WTC11 (cell line): Measurements from ENCODE around the gene HMGCL. TPM values are rescaled to one million over a fixed set of nuclear protein-coding genes. Genes with fewer than 3 reads are reported as not detected.
"Not testable (repeated sequence)": the region's sequence is repeated elsewhere in the genome, so short reads cannot be mapped to it uniquely, and the experiment has no call there.

Experiments used
- ATAC-seq: fragments of 200-7000 bp; cut with Tn5 transposase; 2 replicates; pipeline ENCODE4 v1.10.0; 2021; ENCODE audit warnings: mild to moderate bottlenecking, moderate library complexity
- CTCF ChIA-PET: fragments of 300-600 bp; sonication (Branson Sonifier 250); formaldehyde crosslinking; loops from one replicate; lab custom pipeline; 2021; ENCODE audit warnings: antibody characterized with exemption; lab: Charles Lee
- POLR2A ChIA-PET: fragments of 350-600 bp; sonication (Branson Sonifier 250); formaldehyde crosslinking; loops from one replicate; lab custom pipeline; 2021; ENCODE audit warnings: antibody characterized with exemption; lab: Charles Lee
- DNase-seq: peaks from one replicate; pipeline ENCODE4 v3.0.0; 2021; ENCODE audit warnings: low spot score
- H3K27ac Mint-ChIP-seq: 2 replicates; pipeline ENCODE4 v1.8.0; 2021; ENCODE audit warnings: mixed read lengths
- H3K27me3 Mint-ChIP-seq: 2 replicates; pipeline ENCODE4 v1.8.0; 2021; ENCODE audit warnings: low read depth, mild to moderate bottlenecking, moderate library complexity, mixed read lengths
- H3K36me3 Mint-ChIP-seq: 2 replicates; pipeline ENCODE4 v1.8.0; 2021; ENCODE audit warnings: mixed read lengths
- H3K4me1 Mint-ChIP-seq: 2 replicates; pipeline ENCODE4 v1.8.0; 2022; ENCODE audit warnings: mixed read lengths
- H3K4me3 Mint-ChIP-seq: 2 replicates; pipeline ENCODE4 v1.8.0; 2021; ENCODE audit warnings: mild to moderate bottlenecking, moderate library complexity, mixed read lengths
- H3K9me3 Mint-ChIP-seq: 2 replicates; pipeline ENCODE4 v1.8.0; 2021; ENCODE audit warnings: mixed read lengths
- CREB1 ChIP-seq: sonication (generic); formaldehyde crosslinking; IDR thresholded peaks from 2 replicates; pipeline ENCODE4 v1.8.0; 2023; ENCODE audit warnings: mild to moderate bottlenecking, missing genetic modification reagents
- E2F5 ChIP-seq: sonication (generic); formaldehyde crosslinking; IDR thresholded peaks from 2 replicates; pipeline ENCODE4 v1.8.1; 2022; ENCODE audit warnings: mild to moderate bottlenecking, moderate library complexity, missing genetic modification reagents
- ESRRA ChIP-seq: sonication (generic); formaldehyde crosslinking; IDR thresholded peaks from 2 replicates; pipeline ENCODE4 v1.8.1; 2022; ENCODE audit warnings: mild to moderate bottlenecking, missing genetic modification reagents, borderline replicate concordance
- GRHL2 ChIP-seq: fragments of 250-450 bp; sonication (Bioruptor Pico); IDR thresholded peaks from 2 replicates; pipeline ENCODE4 v1.8.0; 2022; ENCODE audit warnings: mild to moderate bottlenecking, moderate library complexity; ENCODE audit not compliant: insufficient replicate concordance, severe bottlenecking
- MYBL2 ChIP-seq: sonication (generic); formaldehyde crosslinking; IDR thresholded peaks from 2 replicates; pipeline ENCODE4 v1.8.1; 2023; ENCODE audit warnings: mild to moderate bottlenecking, moderate library complexity, missing genetic modification reagents
- RELA ChIP-seq: sonication (generic); formaldehyde crosslinking; IDR thresholded peaks from 2 replicates; pipeline ENCODE4 v1.8.1; 2022; ENCODE audit warnings: missing genetic modification reagents, mild to moderate bottlenecking, borderline replicate concordance
- RORB ChIP-seq: fragments of 250-450 bp; sonication (Bioruptor Pico); IDR thresholded peaks from 2 replicates; pipeline ENCODE4 v1.9.0; 2021; ENCODE audit warnings: mild to moderate bottlenecking
- SOX15 ChIP-seq: fragments of 250-450 bp; sonication (Bioruptor Pico); IDR thresholded peaks from 2 replicates; pipeline ENCODE4 v1.9.0; 2021; ENCODE audit warnings: mild to moderate bottlenecking
- ZNF671 ChIP-seq: fragments of 250-450 bp; sonication (Bioruptor Pico); IDR thresholded peaks from 2 replicates; pipeline ENCODE4 v1.8.0; 2021; ENCODE audit warnings: mild to moderate bottlenecking
- total RNA-seq: library from RNA; stranded (reverse); gene quantifications from 3 replicates; pipeline ENCODE4 v1.2.3, GENCODE V29; 2021
- TF ChIP-seq, protein P1 (sequence below): sonication (generic); formaldehyde crosslinking; IDR thresholded peaks from 2 replicates; pipeline ENCODE4 v1.8.0; 2022; ENCODE audit warnings: mild to moderate bottlenecking, missing genetic modification reagents
- TF ChIP-seq, protein P2 (sequence below): sonication (generic); formaldehyde crosslinking; IDR thresholded peaks from 2 replicates; pipeline ENCODE4 v1.8.1; 2023; ENCODE audit warnings: mild to moderate bottlenecking, moderate library complexity, missing genetic modification reagents
- TF ChIP-seq, protein P3 (sequence below): sonication (generic); formaldehyde crosslinking; IDR thresholded peaks from 2 replicates; pipeline ENCODE4 v1.8.1; 2023; ENCODE audit warnings: mild to moderate bottlenecking, missing genetic modification reagents
- TF ChIP-seq, protein P4 (sequence below): sonication (generic); formaldehyde crosslinking; IDR thresholded peaks from 2 replicates; pipeline ENCODE4 v1.8.0; 2022; ENCODE audit warnings: missing genetic modification reagents
- TF ChIP-seq, protein P5 (sequence below): fragments of 250-450 bp; sonication (Bioruptor Pico); IDR thresholded peaks from 2 replicates; pipeline ENCODE4 v1.9.0; 2021; ENCODE audit warnings: mild to moderate bottlenecking, borderline replicate concordance

The HMGCL gene
- total RNA-seq, 1 experiment from 2014 or later = 22.7 TPM

GRCh38 chr1:23803674-23804073 lies 21.6 kb downstream of the HMGCL start (continued):
- TF ChIP-seq, protein P1, sequence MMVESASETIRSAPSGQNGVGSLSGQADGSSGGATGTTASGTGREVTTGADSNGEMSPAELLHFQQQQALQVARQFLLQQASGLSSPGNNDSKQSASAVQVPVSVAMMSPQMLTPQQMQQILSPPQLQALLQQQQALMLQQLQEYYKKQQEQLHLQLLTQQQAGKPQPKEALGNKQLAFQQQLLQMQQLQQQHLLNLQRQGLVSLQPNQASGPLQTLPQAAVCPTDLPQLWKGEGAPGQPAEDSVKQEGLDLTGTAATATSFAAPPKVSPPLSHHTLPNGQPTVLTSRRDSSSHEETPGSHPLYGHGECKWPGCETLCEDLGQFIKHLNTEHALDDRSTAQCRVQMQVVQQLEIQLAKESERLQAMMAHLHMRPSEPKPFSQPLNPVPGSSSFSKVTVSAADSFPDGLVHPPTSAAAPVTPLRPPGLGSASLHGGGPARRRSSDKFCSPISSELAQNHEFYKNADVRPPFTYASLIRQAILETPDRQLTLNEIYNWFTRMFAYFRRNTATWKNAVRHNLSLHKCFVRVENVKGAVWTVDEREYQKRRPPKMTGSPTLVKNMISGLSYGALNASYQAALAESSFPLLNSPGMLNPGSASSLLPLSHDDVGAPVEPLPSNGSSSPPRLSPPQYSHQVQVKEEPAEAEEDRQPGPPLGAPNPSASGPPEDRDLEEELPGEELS = no peak
- TF ChIP-seq ESRRA (no peak), CREB1 (CRISPR knock-in tag) (no peak)

- Mint-ChIP-seq H3K27me3 (peaks cover 17% of the 10 kb centered on the region), H3K4me1 (peaks cover 14% of the 10 kb centered on the region)
- H3K36me3 Mint-ChIP-seq, POLR2A ChIA-PET, DNase-seq, H3K27ac Mint-ChIP-seq, H3K9me3 Mint-ChIP-seq, H3K4me3 Mint-ChIP-seq, ATAC-seq: not testable (repeated sequence)
- CTCF ChIA-PET = interaction anchor here (1.0 to 7.8 kb wide), 5 partner anchors 7 to 114 kb away, joined by 3 to 109 read pairs (median 22); partner anchors contain the start of gene LYPLA2
These were observed 22.4 kb downstream of the HMGCL start for GRCh38 chr1:23802809-23803342.

GRCh38 chr1:23801876-23802275 lies 23.4 kb downstream of the HMGCL start:
- no peak for ATAC-seq
- Mint-ChIP-seq H3K9me3 (no peaks in the 10 kb centered on the region), H3K27ac (no peak overlapping the region; the same call in 1 of the 2 replicates), H3K4me1 (peaks cover 14% of the 10 kb centered on the region), H3K36me3 (peaks cover 6% of the 10 kb centered on the region; the same call in 1 of the 2 replicates), H3K4me3 (peak overlapping the region; percentile 96), H3K27me3 (peaks cover 17% of the 10 kb centered on the region)
- DNase-seq = no peak
- ChIA-PET CTCF (interaction anchor here (1.2 to 7.8 kb wide), 8 partner anchors 8 to 293 kb away, joined by 3 to 109 read pairs (median 14); partner anchors contain the start of genes LYPLA2 and PITHD1), POLR2A (interaction anchor here (0.7 kb wide), 1 partner anchor 10 kb away, joined by 3 read pairs; no protein-coding TSS in a partner anchor)
- TF ChIP-seq, protein P2, sequence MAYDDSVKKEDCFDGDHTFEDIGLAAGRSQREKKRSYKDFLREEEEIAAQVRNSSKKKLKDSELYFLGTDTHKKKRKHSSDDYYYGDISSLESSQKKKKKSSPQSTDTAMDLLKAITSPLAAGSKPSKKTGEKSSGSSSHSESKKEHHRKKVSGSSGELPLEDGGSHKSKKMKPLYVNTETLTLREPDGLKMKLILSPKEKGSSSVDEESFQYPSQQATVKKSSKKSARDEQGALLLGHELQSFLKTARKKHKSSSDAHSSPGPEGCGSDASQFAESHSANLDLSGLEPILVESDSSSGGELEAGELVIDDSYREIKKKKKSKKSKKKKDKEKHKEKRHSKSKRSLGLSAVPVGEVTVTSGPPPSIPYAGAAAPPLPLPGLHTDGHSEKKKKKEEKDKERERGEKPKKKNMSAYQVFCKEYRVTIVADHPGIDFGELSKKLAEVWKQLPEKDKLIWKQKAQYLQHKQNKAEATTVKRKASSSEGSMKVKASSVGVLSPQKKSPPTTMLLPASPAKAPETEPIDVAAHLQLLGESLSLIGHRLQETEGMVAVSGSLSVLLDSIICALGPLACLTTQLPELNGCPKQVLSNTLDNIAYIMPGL (CRISPR knock-in tag) = no peak
- TF ChIP-seq ZNF671 (CRISPR knock-in tag) = no peak
- TF ChIP-seq, protein P3, sequence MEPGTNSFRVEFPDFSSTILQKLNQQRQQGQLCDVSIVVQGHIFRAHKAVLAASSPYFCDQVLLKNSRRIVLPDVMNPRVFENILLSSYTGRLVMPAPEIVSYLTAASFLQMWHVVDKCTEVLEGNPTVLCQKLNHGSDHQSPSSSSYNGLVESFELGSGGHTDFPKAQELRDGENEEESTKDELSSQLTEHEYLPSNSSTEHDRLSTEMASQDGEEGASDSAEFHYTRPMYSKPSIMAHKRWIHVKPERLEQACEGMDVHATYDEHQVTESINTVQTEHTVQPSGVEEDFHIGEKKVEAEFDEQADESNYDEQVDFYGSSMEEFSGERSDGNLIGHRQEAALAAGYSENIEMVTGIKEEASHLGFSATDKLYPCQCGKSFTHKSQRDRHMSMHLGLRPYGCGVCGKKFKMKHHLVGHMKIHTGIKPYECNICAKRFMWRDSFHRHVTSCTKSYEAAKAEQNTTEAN (CRISPR knock-in tag) = no peak

GRCh38 chr1:23801338-23801748 lies 23.9 kb downstream of the HMGCL start:
- CTCF ChIA-PET = interaction anchor here (1.0 to 7.8 kb wide), 9 partner anchors 8 to 294 kb away, joined by 3 to 109 read pairs (median 6); partner anchors contain the start of genes FUCA1, LYPLA2 and PITHD1
- 0 out of 2 replicates have a peak overlapping the region, but pooled peaks have one; percentile 26 for H3K27ac Mint-ChIP-seq
- POLR2A ChIA-PET = interaction anchor here (0.5 to 1.6 kb wide), 3 partner anchors 9 to 501 kb away, joined by 3 to 5 read pairs (median 5); partner anchors contain the start of gene PITHD1
- H3K27me3 Mint-ChIP-seq = peaks cover 17% of the 10 kb centered on the region
- H3K4me1 Mint-ChIP-seq = peaks cover 14% of the 10 kb centered on the region
- ATAC-seq (0 out of 2 replicates have a peak, but pooled peaks have one; percentile 1), DNase-seq (peak; percentile 35)
- H3K9me3 Mint-ChIP-seq = no peaks in the 10 kb centered on the region
- H3K4me3 Mint-ChIP-seq = peak overlapping the region; percentile 96
- peaks cover 10% of the 10 kb centered on the region; the same call in 1 of the 2 replicates for H3K36me3 Mint-ChIP-seq
- TF ChIP-seq, protein P4, sequence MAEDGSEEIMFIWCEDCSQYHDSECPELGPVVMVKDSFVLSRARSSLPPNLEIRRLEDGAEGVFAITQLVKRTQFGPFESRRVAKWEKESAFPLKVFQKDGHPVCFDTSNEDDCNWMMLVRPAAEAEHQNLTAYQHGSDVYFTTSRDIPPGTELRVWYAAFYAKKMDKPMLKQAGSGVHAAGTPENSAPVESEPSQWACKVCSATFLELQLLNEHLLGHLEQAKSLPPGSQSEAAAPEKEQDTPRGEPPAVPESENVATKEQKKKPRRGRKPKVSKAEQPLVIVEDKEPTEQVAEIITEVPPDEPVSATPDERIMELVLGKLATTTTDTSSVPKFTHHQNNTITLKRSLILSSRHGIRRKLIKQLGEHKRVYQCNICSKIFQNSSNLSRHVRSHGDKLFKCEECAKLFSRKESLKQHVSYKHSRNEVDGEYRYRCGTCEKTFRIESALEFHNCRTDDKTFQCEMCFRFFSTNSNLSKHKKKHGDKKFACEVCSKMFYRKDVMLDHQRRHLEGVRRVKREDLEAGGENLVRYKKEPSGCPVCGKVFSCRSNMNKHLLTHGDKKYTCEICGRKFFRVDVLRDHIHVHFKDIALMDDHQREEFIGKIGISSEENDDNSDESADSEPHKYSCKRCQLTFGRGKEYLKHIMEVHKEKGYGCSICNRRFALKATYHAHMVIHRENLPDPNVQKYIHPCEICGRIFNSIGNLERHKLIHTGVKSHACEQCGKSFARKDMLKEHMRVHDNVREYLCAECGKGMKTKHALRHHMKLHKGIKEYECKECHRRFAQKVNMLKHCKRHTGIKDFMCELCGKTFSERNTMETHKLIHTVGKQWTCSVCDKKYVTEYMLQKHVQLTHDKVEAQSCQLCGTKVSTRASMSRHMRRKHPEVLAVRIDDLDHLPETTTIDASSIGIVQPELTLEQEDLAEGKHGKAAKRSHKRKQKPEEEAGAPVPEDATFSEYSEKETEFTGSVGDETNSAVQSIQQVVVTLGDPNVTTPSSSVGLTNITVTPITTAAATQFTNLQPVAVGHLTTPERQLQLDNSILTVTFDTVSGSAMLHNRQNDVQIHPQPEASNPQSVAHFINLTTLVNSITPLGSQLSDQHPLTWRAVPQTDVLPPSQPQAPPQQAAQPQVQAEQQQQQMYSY (CRISPR knock-in tag) = no peak
- TF ChIP-seq SOX15 (no peak), E2F5 (CRISPR knock-in tag) (no peak), GRHL2 (CRISPR knock-in tag) (no peak), RELA (CRISPR knock-in tag) (no peak), RORB (CRISPR knock-in tag) (no peak), MYBL2 (CRISPR knock-in tag) (no peak)
- TF ChIP-seq, protein P5, sequence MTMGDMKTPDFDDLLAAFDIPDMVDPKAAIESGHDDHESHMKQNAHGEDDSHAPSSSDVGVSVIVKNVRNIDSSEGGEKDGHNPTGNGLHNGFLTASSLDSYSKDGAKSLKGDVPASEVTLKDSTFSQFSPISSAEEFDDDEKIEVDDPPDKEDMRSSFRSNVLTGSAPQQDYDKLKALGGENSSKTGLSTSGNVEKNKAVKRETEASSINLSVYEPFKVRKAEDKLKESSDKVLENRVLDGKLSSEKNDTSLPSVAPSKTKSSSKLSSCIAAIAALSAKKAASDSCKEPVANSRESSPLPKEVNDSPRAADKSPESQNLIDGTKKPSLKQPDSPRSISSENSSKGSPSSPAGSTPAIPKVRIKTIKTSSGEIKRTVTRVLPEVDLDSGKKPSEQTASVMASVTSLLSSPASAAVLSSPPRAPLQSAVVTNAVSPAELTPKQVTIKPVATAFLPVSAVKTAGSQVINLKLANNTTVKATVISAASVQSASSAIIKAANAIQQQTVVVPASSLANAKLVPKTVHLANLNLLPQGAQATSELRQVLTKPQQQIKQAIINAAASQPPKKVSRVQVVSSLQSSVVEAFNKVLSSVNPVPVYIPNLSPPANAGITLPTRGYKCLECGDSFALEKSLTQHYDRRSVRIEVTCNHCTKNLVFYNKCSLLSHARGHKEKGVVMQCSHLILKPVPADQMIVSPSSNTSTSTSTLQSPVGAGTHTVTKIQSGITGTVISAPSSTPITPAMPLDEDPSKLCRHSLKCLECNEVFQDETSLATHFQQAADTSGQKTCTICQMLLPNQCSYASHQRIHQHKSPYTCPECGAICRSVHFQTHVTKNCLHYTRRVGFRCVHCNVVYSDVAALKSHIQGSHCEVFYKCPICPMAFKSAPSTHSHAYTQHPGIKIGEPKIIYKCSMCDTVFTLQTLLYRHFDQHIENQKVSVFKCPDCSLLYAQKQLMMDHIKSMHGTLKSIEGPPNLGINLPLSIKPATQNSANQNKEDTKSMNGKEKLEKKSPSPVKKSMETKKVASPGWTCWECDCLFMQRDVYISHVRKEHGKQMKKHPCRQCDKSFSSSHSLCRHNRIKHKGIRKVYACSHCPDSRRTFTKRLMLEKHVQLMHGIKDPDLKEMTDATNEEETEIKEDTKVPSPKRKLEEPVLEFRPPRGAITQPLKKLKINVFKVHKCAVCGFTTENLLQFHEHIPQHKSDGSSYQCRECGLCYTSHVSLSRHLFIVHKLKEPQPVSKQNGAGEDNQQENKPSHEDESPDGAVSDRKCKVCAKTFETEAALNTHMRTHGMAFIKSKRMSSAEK (CRISPR knock-in tag) = no peak
